ENCODE measurements around the gene MAPK8IP3. TPM values are rescaled to one million over a fixed set of nuclear protein-coding genes. Genes with fewer than 3 reads are reported as not detected.
A peak's percentile ranks its signal among the peaks of the same experiment; 100 is the strongest.

Gene MAPK8IP3
- total RNA-seq, 6 experiments from 2014 or later, result 34.3 to 39.9 (median 37.1) TPM

- Mint-ChIP-seq H3K36me3 (ENCODE audit: low read depth) (no peaks in the 10 kb centered on the region), H3K4me1 (ENCODE audit: low read depth) (peaks cover 23% of the 10 kb centered on the region), H3K27ac (peak overlapping the region; percentile 53), H3K27me3 (ENCODE audit: insufficient read depth) (peaks cover 31% of the 10 kb centered on the region), H3K4me3 (no peak overlapping the region), H3K9me3 (no peaks in the 10 kb centered on the region)
- no peak for DNase-seq
- TF ChIP-seq, protein P1, sequence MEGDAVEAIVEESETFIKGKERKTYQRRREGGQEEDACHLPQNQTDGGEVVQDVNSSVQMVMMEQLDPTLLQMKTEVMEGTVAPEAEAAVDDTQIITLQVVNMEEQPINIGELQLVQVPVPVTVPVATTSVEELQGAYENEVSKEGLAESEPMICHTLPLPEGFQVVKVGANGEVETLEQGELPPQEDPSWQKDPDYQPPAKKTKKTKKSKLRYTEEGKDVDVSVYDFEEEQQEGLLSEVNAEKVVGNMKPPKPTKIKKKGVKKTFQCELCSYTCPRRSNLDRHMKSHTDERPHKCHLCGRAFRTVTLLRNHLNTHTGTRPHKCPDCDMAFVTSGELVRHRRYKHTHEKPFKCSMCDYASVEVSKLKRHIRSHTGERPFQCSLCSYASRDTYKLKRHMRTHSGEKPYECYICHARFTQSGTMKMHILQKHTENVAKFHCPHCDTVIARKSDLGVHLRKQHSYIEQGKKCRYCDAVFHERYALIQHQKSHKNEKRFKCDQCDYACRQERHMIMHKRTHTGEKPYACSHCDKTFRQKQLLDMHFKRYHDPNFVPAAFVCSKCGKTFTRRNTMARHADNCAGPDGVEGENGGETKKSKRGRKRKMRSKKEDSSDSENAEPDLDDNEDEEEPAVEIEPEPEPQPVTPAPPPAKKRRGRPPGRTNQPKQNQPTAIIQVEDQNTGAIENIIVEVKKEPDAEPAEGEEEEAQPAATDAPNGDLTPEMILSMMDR (IDR thresholded peaks at IDR 0.05), result no peak
Measured at GRCh38 chr16:1778200-1779179, 72.5 kb downstream of the MAPK8IP3 start.

DNA sequence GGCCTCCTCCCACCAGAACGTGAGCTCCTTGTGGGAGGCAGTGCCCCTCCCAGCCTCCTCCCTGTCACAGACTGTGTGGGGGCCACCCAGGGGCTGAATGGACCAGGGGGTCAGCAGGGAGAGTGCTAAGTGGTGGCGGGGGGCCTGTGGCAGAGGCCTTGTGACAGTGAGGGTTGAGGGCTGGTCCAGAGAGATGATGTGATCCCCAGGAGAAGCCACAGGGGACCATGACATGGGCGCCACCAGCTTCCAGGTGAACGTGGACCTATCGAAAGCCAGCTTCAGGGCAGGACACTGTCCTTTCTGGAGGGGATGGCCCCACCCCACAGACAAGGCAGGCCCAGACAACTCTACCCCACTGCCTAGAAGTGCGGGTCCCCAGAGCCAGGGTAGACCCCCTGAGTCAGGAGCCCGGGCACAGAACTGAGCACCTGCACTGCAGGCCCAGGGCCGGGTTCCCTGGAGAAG is 73.3 kb downstream of the MAPK8IP3 start:
- H3K9me3 Mint-ChIP-seq, result no peaks in the 10 kb centered on the region
- H3K27ac Mint-ChIP-seq, result peak overlapping the region; percentile 53
- no peak overlapping the region for H3K4me3 Mint-ChIP-seq
- TF ChIP-seq, protein P1 (IDR thresholded peaks at IDR 0.05), result no peak
- H3K36me3 Mint-ChIP-seq (ENCODE audit: low read depth), result no peaks in the 10 kb centered on the region
- peaks cover 28% of the 10 kb centered on the region for H3K27me3 Mint-ChIP-seq (ENCODE audit: insufficient read depth)
- DNase-seq, result no peak
- peaks cover 23% of the 10 kb centered on the region for H3K4me1 Mint-ChIP-seq (ENCODE audit: low read depth)

DNA sequence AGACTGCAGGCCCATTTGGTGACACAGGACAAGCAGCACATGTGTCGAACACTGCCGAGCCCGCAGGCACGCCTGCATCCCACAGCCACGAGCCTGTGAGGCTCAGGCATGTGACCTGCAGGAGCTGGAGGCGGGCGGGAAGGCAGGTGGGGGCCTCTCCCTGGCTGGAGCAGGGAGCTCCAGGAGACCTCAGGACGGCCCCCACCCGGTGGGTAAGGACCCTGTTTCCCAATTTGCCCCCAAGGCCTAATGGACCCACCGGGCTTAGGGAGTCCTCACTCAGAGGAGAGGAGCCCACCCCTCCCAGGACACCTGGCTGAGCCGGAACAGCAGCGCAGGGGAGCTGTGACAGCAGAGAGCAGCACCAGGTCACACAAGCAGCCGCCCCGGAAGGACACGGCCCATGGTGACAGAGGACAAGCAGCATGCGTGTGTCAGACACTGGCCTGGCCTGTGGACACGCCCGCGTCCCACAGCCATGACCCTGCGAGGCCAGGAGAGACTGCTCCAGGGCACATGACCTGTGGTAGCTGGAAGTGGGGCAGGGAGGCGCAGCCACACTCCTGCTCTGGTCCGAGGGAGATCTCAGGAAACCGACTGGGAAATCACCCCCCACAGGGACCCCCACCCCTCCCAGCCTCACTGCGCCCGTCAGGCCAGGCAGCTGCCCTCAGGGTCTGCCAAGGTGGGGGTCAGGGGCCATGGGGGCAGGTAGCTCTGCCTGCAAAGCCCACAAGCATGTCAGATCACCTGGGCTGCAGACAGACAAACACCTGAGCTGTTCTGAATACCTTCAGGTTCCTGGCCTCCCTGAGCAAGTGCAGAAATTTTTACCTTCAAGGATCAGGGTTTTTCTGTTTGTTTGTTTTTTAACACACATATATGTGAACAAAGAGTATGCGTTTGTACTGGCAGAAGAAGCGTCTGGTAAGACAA is 74.0 kb downstream of the MAPK8IP3 start:
- no peak for DNase-seq
- TF ChIP-seq, protein P1 (IDR thresholded peaks at IDR 0.05), result no peak
- Mint-ChIP-seq H3K27me3 (ENCODE audit: insufficient read depth) (peaks cover 28% of the 10 kb centered on the region), H3K4me3 (no peak overlapping the region), H3K9me3 (no peaks in the 10 kb centered on the region), H3K36me3 (ENCODE audit: low read depth) (no peaks in the 10 kb centered on the region), H3K27ac (no peak overlapping the region), H3K4me1 (ENCODE audit: low read depth) (peaks cover 23% of the 10 kb centered on the region)

DNA sequence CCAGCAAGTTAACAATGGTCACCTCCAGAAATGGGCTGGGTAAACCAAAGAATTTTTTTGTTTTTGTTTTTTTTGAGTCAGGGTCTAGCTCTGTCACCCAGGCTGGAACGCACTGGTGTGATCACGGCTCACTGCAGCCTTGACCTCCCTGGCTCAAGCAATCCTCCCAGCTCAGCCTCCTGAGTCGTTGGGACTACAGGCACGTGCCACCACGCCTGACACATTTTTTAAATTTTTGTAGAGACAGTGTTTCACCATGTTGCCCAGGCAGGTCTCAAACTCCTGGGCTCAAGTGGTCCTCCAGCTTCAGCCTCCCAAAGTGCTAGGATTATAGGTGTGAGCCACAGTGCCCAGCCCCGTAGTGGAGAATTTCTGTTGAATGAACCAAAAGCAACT is 74.7 kb downstream of the MAPK8IP3 start:
- no peaks in the 10 kb centered on the region for H3K36me3 Mint-ChIP-seq (ENCODE audit: low read depth)
- no peak for DNase-seq
- H3K27ac Mint-ChIP-seq, result no peak overlapping the region
- TF ChIP-seq, protein P1 (IDR thresholded peaks at IDR 0.05), result no peak
- peak overlapping the region; percentile 90 for H3K4me3 Mint-ChIP-seq
- no peaks in the 10 kb centered on the region for H3K9me3 Mint-ChIP-seq
- peaks cover 28% of the 10 kb centered on the region for H3K27me3 Mint-ChIP-seq (ENCODE audit: insufficient read depth)
- peaks cover 23% of the 10 kb centered on the region for H3K4me1 Mint-ChIP-seq (ENCODE audit: low read depth)

DNA sequence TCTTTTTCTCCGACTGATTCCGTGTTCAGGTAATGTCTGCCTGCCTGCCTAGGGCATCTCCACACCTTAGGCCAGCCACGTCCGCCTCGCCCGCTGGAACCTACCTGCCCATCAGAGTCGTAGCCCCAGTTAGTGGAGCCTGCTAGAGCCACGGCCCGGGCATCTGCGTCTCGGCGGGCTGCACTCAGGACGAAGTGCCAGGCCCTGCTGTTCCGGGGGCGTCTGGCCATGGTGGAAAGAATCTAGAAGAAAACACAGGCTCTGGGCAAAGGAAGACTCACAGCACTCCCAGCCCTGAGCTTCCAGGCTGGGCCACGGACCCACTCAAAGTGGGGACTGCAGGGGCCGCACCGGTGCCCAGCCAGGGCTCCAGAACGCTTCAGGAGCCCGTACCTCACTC is 75.3 kb downstream of the MAPK8IP3 start:
- no peak for DNase-seq
- no peaks in the 10 kb centered on the region for H3K36me3 Mint-ChIP-seq (ENCODE audit: low read depth)
- H3K4me1 Mint-ChIP-seq (ENCODE audit: low read depth), result peaks cover 23% of the 10 kb centered on the region

More for the DNA sequence above, 75.3 kb downstream of the MAPK8IP3 start:
- TF ChIP-seq, protein P1 (IDR thresholded peaks at IDR 0.05), result no peak
- Mint-ChIP-seq H3K27ac (peak overlapping the region; percentile 74), H3K4me3 (peak overlapping the region; percentile 90), H3K27me3 (ENCODE audit: insufficient read depth) (peaks cover 28% of the 10 kb centered on the region), H3K9me3 (no peaks in the 10 kb centered on the region)

Data from HFFc6 (cell line).